OCI-LY1 (cell line): ENCODE data around the gene ZNF365.

Experiments
- EZH2 ChIP-seq: fragments of 200-600 bp; sonication (generic), shearing (Covaris generic); IDR thresholded peaks from 2 replicates; pipeline ENCODE4 v1.8.0; 2017; ENCODE audit warnings: borderline replicate concordance, mixed run types, mild to moderate bottlenecking, antibody characterized with exemption, low read length, moderate library complexity, mixed read lengths
- TF ChIP-seq, protein P1 (sequence below): fragments of 200-600 bp; sonication (generic), shearing (Covaris generic); IDR thresholded peaks from 2 replicates; pipeline ENCODE4 v1.5.1; 2017; ENCODE audit warnings: mild to moderate bottlenecking, antibody characterized with exemption, low read length, moderate library complexity, mixed read lengths

DNA sequence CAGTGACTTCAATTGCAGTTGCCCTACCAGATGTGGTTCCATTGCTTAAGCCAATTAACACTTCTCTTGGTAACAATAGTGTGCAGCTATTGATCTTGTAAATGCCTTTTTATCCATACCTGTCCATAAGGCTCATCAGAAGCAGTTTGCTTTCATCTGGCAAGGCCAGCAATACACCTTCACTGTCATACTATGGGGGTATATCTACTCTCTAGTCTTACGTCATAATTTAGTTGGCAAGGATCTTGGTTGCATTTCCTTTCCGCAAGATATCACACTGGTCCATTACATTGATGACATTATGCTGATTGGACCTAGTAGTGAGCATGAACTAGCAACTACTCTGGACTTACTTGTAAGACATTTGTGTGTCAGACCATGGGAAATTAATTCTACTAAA lies 17.7 kb upstream of the ZNF365 start:
- no peak for TF ChIP-seq EZH2
- TF ChIP-seq, protein P1, sequence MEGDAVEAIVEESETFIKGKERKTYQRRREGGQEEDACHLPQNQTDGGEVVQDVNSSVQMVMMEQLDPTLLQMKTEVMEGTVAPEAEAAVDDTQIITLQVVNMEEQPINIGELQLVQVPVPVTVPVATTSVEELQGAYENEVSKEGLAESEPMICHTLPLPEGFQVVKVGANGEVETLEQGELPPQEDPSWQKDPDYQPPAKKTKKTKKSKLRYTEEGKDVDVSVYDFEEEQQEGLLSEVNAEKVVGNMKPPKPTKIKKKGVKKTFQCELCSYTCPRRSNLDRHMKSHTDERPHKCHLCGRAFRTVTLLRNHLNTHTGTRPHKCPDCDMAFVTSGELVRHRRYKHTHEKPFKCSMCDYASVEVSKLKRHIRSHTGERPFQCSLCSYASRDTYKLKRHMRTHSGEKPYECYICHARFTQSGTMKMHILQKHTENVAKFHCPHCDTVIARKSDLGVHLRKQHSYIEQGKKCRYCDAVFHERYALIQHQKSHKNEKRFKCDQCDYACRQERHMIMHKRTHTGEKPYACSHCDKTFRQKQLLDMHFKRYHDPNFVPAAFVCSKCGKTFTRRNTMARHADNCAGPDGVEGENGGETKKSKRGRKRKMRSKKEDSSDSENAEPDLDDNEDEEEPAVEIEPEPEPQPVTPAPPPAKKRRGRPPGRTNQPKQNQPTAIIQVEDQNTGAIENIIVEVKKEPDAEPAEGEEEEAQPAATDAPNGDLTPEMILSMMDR: no peak
